Breast epithelium (tissue), 3 donors: ENCODE results near the gene GNAI1.

Experiments
- CTCF ChIP-seq, 3 donors: fragments of 450-650 bp; IDR thresholded peaks; one replicate each; pipeline ENCODE4 v1.5.1; 2016 to 2017; ENCODE audit warnings: antibody characterized with exemption in 3 of 3, mild to moderate bottlenecking in 3 of 3, moderate library complexity in 3 of 3
- POLR2A ChIP-seq: fragments of 450-650 bp; IDR thresholded peaks from one replicate; pipeline ENCODE4 v1.6.1; 2016; ENCODE audit warnings: antibody characterized with exemption, mild to moderate bottlenecking, moderate library complexity
- POLR2AphosphoS5 ChIP-seq, 3 donors: sonication (generic); formaldehyde crosslinking; IDR thresholded peaks; one replicate each; pipeline ENCODE4 v1.6.1; 2017; ENCODE audit warnings: antibody characterized with exemption in 3 of 3

GRCh38 chr7:80181411-80181810 lies 46.8 kb downstream of the GNAI1 start:
- no peak for TF ChIP-seq CTCF (IDR thresholded peaks at IDR 0.05)
- no peak for TF ChIP-seq POLR2A
- TF ChIP-seq POLR2AphosphoS5 (IDR thresholded peaks at IDR 0.05): no peak
